ENCODE measurements around the gene EVI5L. TPM values are rescaled to one million over a fixed set of nuclear protein-coding genes. Genes with fewer than 3 reads are reported as not detected.
"Not testable (repeated sequence)": the region's sequence is repeated elsewhere in the genome, so short reads cannot be mapped to it uniquely, and the experiment has no call there.

Gene EVI5L
- total RNA-seq, 1 donor from 2014 or later, result 22.9 TPM

DNA sequence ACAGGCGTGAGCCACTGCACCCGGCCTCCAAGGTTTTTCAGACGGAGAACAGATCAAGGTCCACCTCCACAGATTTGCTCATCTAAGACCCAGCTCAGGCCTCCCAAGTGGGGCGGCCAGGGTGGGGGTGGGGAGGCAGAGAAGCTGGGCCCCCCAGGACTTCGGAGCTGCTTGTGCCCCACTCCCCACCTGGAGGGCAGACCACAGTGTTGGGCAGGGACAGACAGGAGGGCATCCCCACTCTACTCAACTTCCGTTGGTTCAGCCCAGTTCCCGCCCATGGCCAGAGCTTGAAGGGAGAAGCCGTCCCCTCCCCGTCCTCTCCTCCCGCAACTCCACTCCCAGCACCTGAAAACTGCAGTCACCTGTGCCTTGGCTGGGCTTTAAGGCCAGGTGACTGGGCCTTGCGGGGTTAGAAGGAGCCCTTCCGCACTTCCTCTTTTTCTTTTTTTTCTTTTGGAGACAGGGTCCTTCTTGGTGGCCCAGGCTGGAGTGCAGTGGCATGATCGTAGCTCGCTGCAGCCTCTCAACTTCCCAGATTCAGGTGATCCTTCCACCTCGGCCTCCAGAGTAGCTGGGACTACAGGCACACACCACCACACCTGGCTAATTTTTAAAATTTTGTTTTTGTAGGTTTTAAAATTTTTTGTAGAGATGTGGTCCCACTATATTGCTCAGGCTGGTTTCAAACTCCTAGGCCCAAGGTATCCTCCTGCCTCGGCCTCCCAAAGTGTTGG is 57.6 kb downstream of the EVI5L start:
- H3K36me3 ChIP-seq, result no peaks in the 10 kb centered on the region
- no peak overlapping the region for H3K27ac ChIP-seq (replicated peaks)
- peaks cover 8% of the 10 kb centered on the region for H3K4me1 ChIP-seq
- H3K27me3 ChIP-seq (ENCODE audit: low read depth), result peaks cover 44% of the 10 kb centered on the region
- H3K9me3 ChIP-seq (replicated peaks), result no peaks in the 10 kb centered on the region
- peak overlapping the region; percentile 65 for H3K4me3 ChIP-seq
- no peak for DNase-seq
- TF ChIP-seq, protein P1, sequence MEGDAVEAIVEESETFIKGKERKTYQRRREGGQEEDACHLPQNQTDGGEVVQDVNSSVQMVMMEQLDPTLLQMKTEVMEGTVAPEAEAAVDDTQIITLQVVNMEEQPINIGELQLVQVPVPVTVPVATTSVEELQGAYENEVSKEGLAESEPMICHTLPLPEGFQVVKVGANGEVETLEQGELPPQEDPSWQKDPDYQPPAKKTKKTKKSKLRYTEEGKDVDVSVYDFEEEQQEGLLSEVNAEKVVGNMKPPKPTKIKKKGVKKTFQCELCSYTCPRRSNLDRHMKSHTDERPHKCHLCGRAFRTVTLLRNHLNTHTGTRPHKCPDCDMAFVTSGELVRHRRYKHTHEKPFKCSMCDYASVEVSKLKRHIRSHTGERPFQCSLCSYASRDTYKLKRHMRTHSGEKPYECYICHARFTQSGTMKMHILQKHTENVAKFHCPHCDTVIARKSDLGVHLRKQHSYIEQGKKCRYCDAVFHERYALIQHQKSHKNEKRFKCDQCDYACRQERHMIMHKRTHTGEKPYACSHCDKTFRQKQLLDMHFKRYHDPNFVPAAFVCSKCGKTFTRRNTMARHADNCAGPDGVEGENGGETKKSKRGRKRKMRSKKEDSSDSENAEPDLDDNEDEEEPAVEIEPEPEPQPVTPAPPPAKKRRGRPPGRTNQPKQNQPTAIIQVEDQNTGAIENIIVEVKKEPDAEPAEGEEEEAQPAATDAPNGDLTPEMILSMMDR (IDR thresholded peaks at IDR 0.05; ENCODE audit: borderline replicate concordance), result no peak
- intact Hi-C loops (cut with micrococcal nuclease), result no loop called here

DNA sequence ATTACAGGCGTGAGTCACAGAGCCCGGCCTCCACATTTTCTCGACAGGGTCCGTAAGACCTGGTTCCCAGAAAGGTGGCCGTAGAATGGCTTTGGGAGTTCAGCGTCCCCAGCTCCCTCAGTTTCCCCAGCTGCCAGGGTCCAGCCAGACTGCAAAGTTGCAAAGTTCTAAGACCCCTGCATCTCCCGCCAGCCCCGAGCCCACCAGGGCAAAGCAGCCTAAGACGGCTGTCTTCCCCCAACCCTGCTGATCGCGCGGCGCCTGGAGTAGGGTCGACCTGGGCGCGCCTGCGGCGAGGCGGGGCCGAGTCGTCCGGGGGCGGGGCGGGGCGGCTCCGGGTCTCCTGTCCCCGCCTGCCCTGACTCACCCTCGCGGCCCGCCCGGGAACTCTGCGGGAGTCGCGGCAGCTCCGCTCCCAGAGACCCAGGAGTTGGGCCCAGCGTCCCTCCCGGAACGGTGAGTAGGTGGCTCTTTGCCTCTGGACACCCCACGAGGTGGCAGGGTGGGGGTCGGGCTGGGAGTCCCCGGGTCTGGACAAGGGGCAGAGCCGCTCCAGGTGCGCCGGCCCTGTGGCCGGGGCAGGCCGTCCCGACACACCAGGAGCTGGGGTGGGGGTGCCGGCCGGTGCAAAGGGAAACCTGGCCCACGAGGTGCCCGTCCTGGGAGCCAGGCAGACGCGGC is 58.3 kb downstream of the EVI5L start, which contains the start of gene LRRC8E:
LRRC8E (plus strand) TSS at position 366 of the 681 bp plus-strand sequence. CDS start 7,094 bp downstream, outside the sequence.
- Histone ChIP-seq H3K27me3 (ENCODE audit: low read depth) (peaks cover 51% of the 10 kb centered on the region), H3K4me3 (peak within 1 kb of the TSS; percentile 65)
- DNase-seq, result no peak

DNA sequence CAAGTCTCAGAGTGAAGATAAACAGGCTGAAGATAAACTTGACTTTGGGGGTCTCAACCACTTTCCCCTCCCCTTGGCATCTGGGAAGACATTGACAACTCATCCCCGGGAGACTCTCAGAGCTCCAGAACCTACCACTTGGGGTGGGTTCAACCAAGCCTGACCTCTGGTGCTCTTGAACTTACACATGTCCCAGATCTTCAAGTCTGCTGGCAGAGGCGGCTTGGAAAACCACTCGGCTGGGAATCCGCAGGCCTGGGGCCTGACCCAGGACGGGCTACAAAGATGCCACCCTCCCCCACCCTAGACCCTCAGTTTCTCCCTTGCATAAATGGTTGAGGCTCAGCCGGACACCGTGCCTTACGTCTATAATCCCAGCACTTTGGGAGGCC is 58.8 kb downstream of the EVI5L start:
- DNase-seq, result no peak
- intact Hi-C loops (cut with micrococcal nuclease), result no loop called here
- TF ChIP-seq, protein P1 (IDR thresholded peaks at IDR 0.05; ENCODE audit: borderline replicate concordance), result no peak
- Histone ChIP-seq H3K9me3 (replicated peaks) (no peaks in the 10 kb centered on the region), H3K36me3 (no peaks in the 10 kb centered on the region), H3K27ac (replicated peaks) (no peak overlapping the region), H3K4me3 (peak overlapping the region; percentile 65), H3K27me3 (ENCODE audit: low read depth) (peaks cover 57% of the 10 kb centered on the region), H3K4me1 (peaks cover 8% of the 10 kb centered on the region)

More for the DNA sequence above, 58.3 kb downstream of the EVI5L start, which contains the start of gene LRRC8E:
- H3K9me3 ChIP-seq (replicated peaks), result no peaks in the 10 kb centered on the region
- intact Hi-C loops (cut with micrococcal nuclease), result no loop called here
- TF ChIP-seq, protein P1 (IDR thresholded peaks at IDR 0.05; ENCODE audit: borderline replicate concordance), result no peak
- H3K4me1 ChIP-seq, result peaks cover 8% of the 10 kb centered on the region
- no peak within 1 kb of the TSS for H3K27ac ChIP-seq (replicated peaks)
- no peaks in the 10 kb centered on the region for H3K36me3 ChIP-seq

DNA sequence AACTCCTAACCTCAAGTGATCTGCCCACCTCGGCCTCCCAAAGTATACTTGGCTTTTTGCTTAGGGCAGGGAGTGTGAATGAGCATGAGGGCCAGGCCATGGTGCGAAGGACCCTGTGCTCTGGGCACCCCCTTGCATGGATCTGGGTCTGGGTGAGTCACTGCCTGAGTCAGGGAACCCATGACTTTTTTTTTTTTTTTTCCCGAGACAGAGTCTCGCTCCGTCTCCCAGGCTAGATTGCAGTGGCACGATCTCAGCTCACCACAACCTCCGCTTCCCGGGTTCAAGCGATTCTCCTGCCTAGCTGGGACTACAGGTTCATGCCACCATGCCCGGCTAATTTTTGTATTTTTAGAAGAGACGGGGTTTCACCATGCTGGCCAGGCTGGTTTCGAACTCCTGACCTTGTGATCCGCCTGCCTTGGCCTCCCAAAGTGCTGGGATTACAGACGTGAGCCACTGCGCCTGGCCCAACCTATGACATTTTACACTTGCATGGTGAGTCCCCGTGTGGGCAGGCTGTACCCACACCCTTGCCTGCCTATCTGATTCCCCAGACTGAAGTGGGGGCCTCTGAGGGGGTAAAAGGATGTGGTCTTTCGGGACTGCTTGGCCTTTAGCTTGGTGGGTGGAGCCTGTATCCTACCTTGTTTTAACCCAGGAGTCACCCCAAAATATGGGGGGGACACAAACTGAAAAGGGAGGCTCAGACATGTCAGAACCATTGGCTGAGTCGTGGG is 63.5 kb downstream of the EVI5L start:
- intact Hi-C loops (cut with micrococcal nuclease), result not testable (repeated sequence)

DNA sequence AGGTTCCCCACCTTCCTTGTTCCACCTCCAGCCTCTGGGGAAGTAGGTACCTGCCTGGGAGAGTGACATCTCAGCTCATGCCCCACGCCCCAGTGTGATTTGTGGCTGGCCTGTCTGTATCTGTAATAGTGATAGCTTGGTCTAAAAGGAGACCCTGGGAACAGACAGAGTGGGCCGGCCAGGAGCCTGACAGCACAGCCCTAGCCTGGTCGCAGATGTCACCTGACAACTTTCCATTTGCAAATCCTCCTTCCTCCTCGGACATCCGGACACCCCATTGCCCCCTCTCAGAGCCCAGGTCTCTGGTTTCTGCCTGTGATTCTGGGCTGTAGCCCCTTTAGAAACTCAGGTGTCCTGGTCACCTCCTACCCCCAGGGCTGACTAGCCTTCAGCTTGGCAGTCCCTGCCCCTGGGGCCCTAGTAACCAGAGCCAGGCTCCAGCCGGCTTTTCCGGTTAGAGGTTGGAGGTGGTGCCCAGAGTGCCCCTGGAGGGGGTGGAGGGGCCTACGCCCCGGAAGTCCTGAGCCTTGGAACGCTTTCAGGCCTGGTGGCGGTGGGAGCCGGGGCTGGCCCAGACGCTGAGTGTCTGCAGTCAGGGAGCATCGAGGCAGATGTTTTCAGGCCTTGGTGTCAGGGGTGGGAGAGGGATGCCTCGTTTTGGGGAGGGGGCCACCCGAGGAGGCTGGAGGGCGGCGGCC is 64.7 kb downstream of the EVI5L start:
- H3K27me3 ChIP-seq (ENCODE audit: low read depth), result peaks cover 44% of the 10 kb centered on the region

More for the DNA sequence above, 63.5 kb downstream of the EVI5L start:
- peaks cover 54% of the 10 kb centered on the region for H3K27me3 ChIP-seq (ENCODE audit: low read depth)
- DNase-seq; H3K27ac ChIP-seq (replicated peaks); H3K36me3 ChIP-seq; H3K4me3 ChIP-seq; H3K9me3 ChIP-seq (replicated peaks); H3K4me1 ChIP-seq: not testable (repeated sequence)

More for the DNA sequence above, 64.7 kb downstream of the EVI5L start:
- Histone ChIP-seq H3K4me1 (no peaks in the 10 kb centered on the region), H3K27ac (replicated peaks) (no peak overlapping the region), H3K9me3 (replicated peaks) (no peaks in the 10 kb centered on the region), H3K4me3 (no peak overlapping the region), H3K36me3 (no peaks in the 10 kb centered on the region)
- intact Hi-C loops (cut with micrococcal nuclease), result no loop called here
- TF ChIP-seq, protein P1 (IDR thresholded peaks at IDR 0.05; ENCODE audit: borderline replicate concordance), result no peak
- no peak for DNase-seq
